ENCODE measurements around the gene KTN1. TPM values are rescaled to one million over a fixed set of nuclear protein-coding genes. Genes with fewer than 3 reads are reported as not detected.

Gene KTN1
- total RNA-seq, 1 donor from 2014 or later, result 150 TPM

- DNase-seq (ENCODE audit: low read depth), result no peak
- no peaks in the 10 kb centered on the region for H3K36me3 ChIP-seq (ENCODE audit: control insufficient read depth, insufficient read depth, low read length)
- TF ChIP-seq CTCF (IDR thresholded peaks at IDR 0.05; ENCODE audit: insufficient read depth, low read length, poor library complexity, severe bottlenecking), result peak; percentile 67
- no peak overlapping the region for H3K4me3 ChIP-seq (ENCODE audit: low read depth, low read length)
- H3K27me3 ChIP-seq (ENCODE audit: control insufficient read depth, insufficient read depth, low read length), result no peaks in the 10 kb centered on the region
Observed at GRCh38 chr14:55731881-55732498, 152.0 kb downstream of the KTN1 start.

- H3K36me3 ChIP-seq (ENCODE audit: control insufficient read depth, insufficient read depth, low read length), result no peaks in the 10 kb centered on the region
- no peak for DNase-seq (ENCODE audit: low read depth)
- TF ChIP-seq CTCF (IDR thresholded peaks at IDR 0.05; ENCODE audit: insufficient read depth, low read length, poor library complexity, severe bottlenecking), result no peak
- no peaks in the 10 kb centered on the region for H3K27me3 ChIP-seq (ENCODE audit: control insufficient read depth, insufficient read depth, low read length)
- H3K4me3 ChIP-seq (ENCODE audit: low read depth, low read length), result no peak overlapping the region
Observed at GRCh38 chr14:55733599-55733998, 153.6 kb downstream of the KTN1 start.

Other genes with a start within 250 kb of the KTN1 start
- 12.1 and 12.5 TPM in 2 replicates for gene ATG14, start 168.4 kb upstream of the KTN1 start, total RNA-seq
- not detected in 2 replicates for gene TBPL2, start 139.6 kb upstream of the KTN1 start, total RNA-seq